ENCODE data around the gene KCNJ4. TPM values are rescaled to one million over a fixed set of nuclear protein-coding genes. Genes with fewer than 3 reads are reported as not detected.

The KCNJ4 gene
- total RNA-seq, 1 experiment from 2014 or later, result not detected

- Mint-ChIP-seq H3K27me3 (ENCODE audit: unreplicated experiment) (no peaks in the 10 kb centered on the region), H3K4me3 (ENCODE audit: low read depth, unreplicated experiment) (no peak overlapping the region), H3K27ac (ENCODE audit: unreplicated experiment) (no peak overlapping the region), H3K4me1 (ENCODE audit: low read depth, unreplicated experiment) (no peaks in the 10 kb centered on the region), H3K36me3 (ENCODE audit: insufficient read depth, unreplicated experiment) (peaks cover 89% of the 10 kb centered on the region), H3K9me3 (ENCODE audit: low read depth, unreplicated experiment) (no peaks in the 10 kb centered on the region)
- no peak for DNase-seq
- intact Hi-C loops (cut with micrococcal nuclease; ENCODE audit: unreplicated experiment), result no loop called here
- TF ChIP-seq CTCF (IDR thresholded peaks at IDR 0.05; ENCODE audit: unreplicated experiment), result no peak
- BruUV-seq (replicated peaks), result no TSS peak
- CTCF ChIA-PET, result no interaction called here
These were observed 35.5 kb upstream of the KCNJ4 start for GRCh38 chr22:38490475-38490874.

- CTCF ChIA-PET, result no interaction called here
- H3K27me3 Mint-ChIP-seq (ENCODE audit: unreplicated experiment), result no peaks in the 10 kb centered on the region
- no peaks in the 10 kb centered on the region for H3K9me3 Mint-ChIP-seq (ENCODE audit: low read depth, unreplicated experiment)
- H3K27ac Mint-ChIP-seq (ENCODE audit: unreplicated experiment), result peak overlapping the region; percentile 6
- DNase-seq, result no peak
- no TSS peak for BruUV-seq (replicated peaks)
- no peak overlapping the region for H3K4me3 Mint-ChIP-seq (ENCODE audit: low read depth, unreplicated experiment)
- intact Hi-C loops (cut with micrococcal nuclease; ENCODE audit: unreplicated experiment), result no loop called here
- peaks cover 89% of the 10 kb centered on the region for H3K36me3 Mint-ChIP-seq (ENCODE audit: insufficient read depth, unreplicated experiment)
- no peaks in the 10 kb centered on the region for H3K4me1 Mint-ChIP-seq (ENCODE audit: low read depth, unreplicated experiment)
- TF ChIP-seq CTCF (IDR thresholded peaks at IDR 0.05; ENCODE audit: unreplicated experiment), result no peak
These were observed 34.7 kb upstream of the KCNJ4 start for GRCh38 chr22:38489561-38490145.

GRCh38 chr22:38489142-38489541, 34.1 kb upstream of the KCNJ4 start:
- H3K4me3 Mint-ChIP-seq (ENCODE audit: low read depth, unreplicated experiment), result no peak overlapping the region
- no peak for DNase-seq
- intact Hi-C loops (cut with micrococcal nuclease; ENCODE audit: unreplicated experiment), result no loop called here
- no peaks in the 10 kb centered on the region for H3K4me1 Mint-ChIP-seq (ENCODE audit: low read depth, unreplicated experiment)
- H3K36me3 Mint-ChIP-seq (ENCODE audit: insufficient read depth, unreplicated experiment), result peaks cover 90% of the 10 kb centered on the region
- H3K27ac Mint-ChIP-seq (ENCODE audit: unreplicated experiment), result peak overlapping the region; percentile 6
- CTCF ChIA-PET, result no interaction called here
- H3K9me3 Mint-ChIP-seq (ENCODE audit: low read depth, unreplicated experiment), result no peaks in the 10 kb centered on the region
- TF ChIP-seq CTCF (IDR thresholded peaks at IDR 0.05; ENCODE audit: unreplicated experiment), result no peak
- BruUV-seq (replicated peaks), result no TSS peak
- no peaks in the 10 kb centered on the region for H3K27me3 Mint-ChIP-seq (ENCODE audit: unreplicated experiment)

GRCh38 chr22:38487946-38488345, 32.9 kb upstream of the KCNJ4 start:
- CTCF ChIA-PET, result no interaction called here
- BruUV-seq (replicated peaks), result no TSS peak
- Mint-ChIP-seq H3K27me3 (ENCODE audit: unreplicated experiment) (no peaks in the 10 kb centered on the region), H3K4me1 (ENCODE audit: low read depth, unreplicated experiment) (no peaks in the 10 kb centered on the region), H3K4me3 (ENCODE audit: low read depth, unreplicated experiment) (no peak overlapping the region), H3K36me3 (ENCODE audit: insufficient read depth, unreplicated experiment) (peaks cover 90% of the 10 kb centered on the region), H3K27ac (ENCODE audit: unreplicated experiment) (peak overlapping the region; percentile 23), H3K9me3 (ENCODE audit: low read depth, unreplicated experiment) (no peaks in the 10 kb centered on the region)
- intact Hi-C loops (cut with micrococcal nuclease; ENCODE audit: unreplicated experiment), result no loop called here
- no peak for TF ChIP-seq CTCF (IDR thresholded peaks at IDR 0.05; ENCODE audit: unreplicated experiment)
- no peak for DNase-seq

All from Calu3 (cell line).